ENCODE measurements around the gene RTEL1.

GRCh38 chr20:63687419-63688178, 29.5 kb downstream of the RTEL1 start:
- TF ChIP-seq RCOR1 (IDR thresholded peaks at IDR 0.05; ENCODE audit: low read length), result no peak
- no peak for TF ChIP-seq NFIC (IDR thresholded peaks at IDR 0.05; ENCODE audit: borderline replicate concordance)
- TF ChIP-seq CHD2 (IDR thresholded peaks at IDR 0.05; ENCODE audit: low read length, partially characterized antibody), result no peak
- TF ChIP-seq PBX3 (IDR thresholded peaks at IDR 0.05), result no peak
- TF ChIP-seq, protein P1, sequence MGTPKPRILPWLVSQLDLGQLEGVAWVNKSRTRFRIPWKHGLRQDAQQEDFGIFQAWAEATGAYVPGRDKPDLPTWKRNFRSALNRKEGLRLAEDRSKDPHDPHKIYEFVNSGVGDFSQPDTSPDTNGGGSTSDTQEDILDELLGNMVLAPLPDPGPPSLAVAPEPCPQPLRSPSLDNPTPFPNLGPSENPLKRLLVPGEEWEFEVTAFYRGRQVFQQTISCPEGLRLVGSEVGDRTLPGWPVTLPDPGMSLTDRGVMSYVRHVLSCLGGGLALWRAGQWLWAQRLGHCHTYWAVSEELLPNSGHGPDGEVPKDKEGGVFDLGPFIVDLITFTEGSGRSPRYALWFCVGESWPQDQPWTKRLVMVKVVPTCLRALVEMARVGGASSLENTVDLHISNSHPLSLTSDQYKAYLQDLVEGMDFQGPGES (IDR thresholded peaks at IDR 0.05; ENCODE audit: low read depth, low read length), result no peak

Data from SK-N-SH (cell line).